ENCODE data around the gene GADD45B. TPM values are rescaled to one million over a fixed set of nuclear protein-coding genes. Genes with fewer than 3 reads are reported as not detected.

The GADD45B gene
- total RNA-seq, 6 experiments from 2014 or later, result 35.5 to 55.7 (median 39.1) TPM

DNA sequence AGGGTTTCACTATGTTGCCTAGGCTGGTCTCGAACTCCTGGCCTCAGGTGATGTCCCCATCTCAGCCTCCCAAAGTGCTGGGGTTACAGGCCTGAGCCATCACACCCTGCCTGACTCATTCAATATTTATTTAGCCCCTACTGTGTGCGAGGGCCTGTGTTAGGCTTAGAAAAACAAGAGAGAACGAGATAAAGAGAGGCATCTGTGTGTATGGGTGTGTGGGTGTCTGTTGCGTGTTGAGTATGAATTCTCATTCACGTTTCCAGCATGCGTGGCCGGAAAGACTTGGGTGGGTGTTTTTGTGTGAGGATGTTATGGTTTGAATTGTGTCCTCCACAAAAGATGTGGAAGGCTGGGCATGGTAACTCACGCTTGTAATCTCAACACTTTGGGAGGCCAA is 9.5 kb downstream of the GADD45B start:
- Mint-ChIP-seq H3K27ac (no peak overlapping the region), H3K9me3 (no peaks in the 10 kb centered on the region; the same call in 1 of the 2 replicates), H3K27me3 (ENCODE audit: insufficient read depth) (peaks cover 7% of the 10 kb centered on the region), H3K36me3 (ENCODE audit: low read depth) (no peaks in the 10 kb centered on the region; the same call in 1 of the 2 replicates), H3K4me1 (ENCODE audit: low read depth) (peaks cover 10% of the 10 kb centered on the region), H3K4me3 (no peak overlapping the region)
- TF ChIP-seq CTCF (IDR thresholded peaks at IDR 0.05), result no peak
- DNase-seq, result no peak

DNA sequence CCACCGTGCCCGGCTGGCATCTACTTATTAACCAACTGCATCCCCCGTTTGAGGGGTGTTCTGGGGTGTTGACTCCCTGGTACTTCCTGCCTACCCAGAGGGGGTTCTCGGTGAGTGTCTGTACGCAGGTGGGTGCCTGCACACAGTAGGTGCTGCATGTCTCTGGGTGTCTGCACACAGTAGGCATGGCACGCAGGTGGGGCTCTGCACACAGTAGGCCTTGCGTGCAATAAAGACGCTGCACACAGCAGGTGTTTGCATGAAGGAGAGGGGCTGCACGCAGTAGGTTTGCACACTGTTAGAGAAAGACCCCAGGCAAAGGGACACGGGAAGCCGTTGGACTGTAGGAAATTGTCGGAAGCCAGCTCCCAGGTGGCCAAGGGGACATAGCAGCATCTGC is 11.2 kb downstream of the GADD45B start:
- H3K4me3 Mint-ChIP-seq, result no peak overlapping the region
- H3K27ac Mint-ChIP-seq, result no peak overlapping the region
- no peaks in the 10 kb centered on the region; the same call in 1 of the 2 replicates for H3K36me3 Mint-ChIP-seq (ENCODE audit: low read depth)
- DNase-seq, result no peak
- H3K4me1 Mint-ChIP-seq (ENCODE audit: low read depth), result peaks cover 25% of the 10 kb centered on the region
- peaks cover 7% of the 10 kb centered on the region for H3K27me3 Mint-ChIP-seq (ENCODE audit: insufficient read depth)
- no peak for TF ChIP-seq CTCF (IDR thresholded peaks at IDR 0.05)
- no peaks in the 10 kb centered on the region; the same call in 1 of the 2 replicates for H3K9me3 Mint-ChIP-seq

GRCh38 chr19:2487842-2488241 is 11.9 kb downstream of the GADD45B start:
- TF ChIP-seq CTCF (IDR thresholded peaks at IDR 0.05), result no peak
- Mint-ChIP-seq H3K36me3 (ENCODE audit: low read depth) (no peaks in the 10 kb centered on the region; the same call in 1 of the 2 replicates), H3K4me3 (no peak overlapping the region), H3K4me1 (ENCODE audit: low read depth) (peaks cover 31% of the 10 kb centered on the region), H3K27me3 (ENCODE audit: insufficient read depth) (peaks cover 7% of the 10 kb centered on the region), H3K9me3 (no peaks in the 10 kb centered on the region; the same call in 1 of the 2 replicates), H3K27ac (no peak overlapping the region)
- DNase-seq, result no peak

GRCh38 chr19:2488405-2488941 is 12.5 kb downstream of the GADD45B start:
- Mint-ChIP-seq H3K27me3 (ENCODE audit: insufficient read depth) (peaks cover 7% of the 10 kb centered on the region), H3K9me3 (no peaks in the 10 kb centered on the region; the same call in 1 of the 2 replicates), H3K4me1 (ENCODE audit: low read depth) (peaks cover 37% of the 10 kb centered on the region), H3K36me3 (ENCODE audit: low read depth) (no peaks in the 10 kb centered on the region), H3K4me3 (peak overlapping the region; percentile 52; the same call in 1 of the 2 replicates), H3K27ac (no peak overlapping the region)
- TF ChIP-seq CTCF (IDR thresholded peaks at IDR 0.05), result no peak
- no peak for DNase-seq

- no peaks in the 10 kb centered on the region for H3K9me3 Mint-ChIP-seq
- H3K4me3 Mint-ChIP-seq, result peak overlapping the region; percentile 52
- peak; percentile 21 for DNase-seq
- H3K4me1 Mint-ChIP-seq (ENCODE audit: low read depth), result peaks cover 44% of the 10 kb centered on the region
- no peak overlapping the region for H3K27ac Mint-ChIP-seq
- H3K36me3 Mint-ChIP-seq (ENCODE audit: low read depth), result no peaks in the 10 kb centered on the region
- TF ChIP-seq CTCF (IDR thresholded peaks at IDR 0.05), result 0 out of 2 replicates have a peak, but pooled peaks have one; percentile 15
- peaks cover 7% of the 10 kb centered on the region for H3K27me3 Mint-ChIP-seq (ENCODE audit: insufficient read depth)
Observed at GRCh38 chr19:2488942-2489731, 13.2 kb downstream of the GADD45B start.

Data from HFFc6 (cell line).